Measurements from ENCODE around the gene KLHL2.

Gene KLHL2

DNA sequence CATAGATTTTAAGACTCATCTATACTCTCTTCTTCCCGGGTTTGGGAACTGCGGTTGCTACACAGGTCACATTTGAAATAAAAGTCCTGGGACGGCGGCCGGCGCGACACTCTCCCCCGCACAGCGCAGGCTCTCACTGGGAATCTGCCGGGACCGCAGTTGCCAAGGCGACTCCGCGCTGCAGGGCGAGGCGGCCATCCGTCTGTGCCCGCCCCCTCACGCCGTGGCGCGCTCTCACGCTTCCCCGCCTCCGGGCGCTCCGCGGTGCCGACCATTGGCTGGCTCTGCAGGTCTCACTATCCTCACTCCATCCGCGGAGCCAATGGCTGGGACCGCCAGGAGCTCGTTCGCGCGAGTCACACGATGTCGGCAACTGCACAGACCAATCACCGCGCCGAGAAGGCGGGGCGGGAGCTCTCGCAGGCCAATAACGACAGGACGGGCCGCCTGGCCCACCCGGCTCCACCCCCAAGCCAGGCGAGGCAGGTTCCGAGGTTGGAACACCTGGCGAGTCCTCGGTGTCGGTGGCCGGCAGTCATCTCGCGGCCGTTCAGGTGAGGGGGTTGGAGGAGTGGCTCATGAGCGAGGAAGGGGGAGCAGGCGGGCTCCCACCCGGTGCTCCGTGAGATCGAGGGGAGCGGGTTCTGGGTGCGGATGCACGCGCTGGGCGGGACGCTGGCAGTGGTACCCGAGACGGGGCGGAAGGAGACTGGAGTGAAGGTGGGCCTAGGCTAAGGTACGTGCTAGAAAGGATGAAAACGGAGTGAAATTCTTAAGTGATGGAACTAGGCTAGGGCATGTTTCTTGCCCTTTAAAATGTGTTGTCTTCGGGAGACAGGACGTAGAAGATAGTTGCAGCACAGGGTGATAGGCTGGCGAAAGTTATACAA lies 120.1 kb downstream of the KLHL2 start, which contains the start of gene MSMO1 (continued):
- TF ChIP-seq ZNF768 (tag by site-specific recombination; IDR thresholded peaks at IDR 0.05) = no peak
- TF ChIP-seq BCL6B (tag by site-specific recombination; IDR thresholded peaks at IDR 0.05) = no peak
- no peak for TF ChIP-seq ZNF785 (tag by site-specific recombination; IDR thresholded peaks at IDR 0.05)
- TF ChIP-seq ZNF555 (tag by site-specific recombination; conservative IDR thresholded peaks at IDR 0.05) = no peak
- TF ChIP-seq OSR2 (tag by site-specific recombination; IDR thresholded peaks at IDR 0.05) = no peak
- peak; percentile 51; the same call in 1 of the 2 replicates for TF ChIP-seq ZFP37 (tag by site-specific recombination; IDR thresholded peaks at IDR 0.05)
- TF ChIP-seq, protein P1, sequence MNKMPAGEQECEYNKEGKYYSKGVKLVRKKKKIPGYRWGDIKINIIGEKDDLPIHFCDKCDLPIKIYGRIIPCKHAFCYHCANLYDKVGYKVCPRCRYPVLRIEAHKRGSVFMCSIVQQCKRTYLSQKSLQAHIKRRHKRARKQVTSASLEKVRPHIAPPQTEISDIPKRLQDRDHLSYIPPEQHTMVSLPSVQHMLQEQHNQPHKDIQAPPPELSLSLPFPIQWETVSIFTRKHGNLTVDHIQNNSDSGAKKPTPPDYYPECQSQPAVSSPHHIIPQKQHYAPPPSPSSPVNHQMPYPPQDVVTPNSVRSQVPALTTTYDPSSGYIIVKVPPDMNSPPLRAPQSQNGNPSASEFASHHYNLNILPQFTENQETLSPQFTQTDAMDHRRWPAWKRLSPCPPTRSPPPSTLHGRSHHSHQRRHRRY (tag by site-specific recombination; IDR thresholded peaks at IDR 0.05) = no peak
- TF ChIP-seq GLIS2 (tag by site-specific recombination; IDR thresholded peaks at IDR 0.05) = peak; percentile 85
- TF ChIP-seq ZNF521 (tag by site-specific recombination; IDR thresholded peaks at IDR 0.05) = no peak
- TF ChIP-seq ZXDB (tag by site-specific recombination; IDR thresholded peaks at IDR 0.05) = no peak; the same call in 1 of the 2 replicates
- TF ChIP-seq ZEB2 (tag by site-specific recombination; IDR thresholded peaks at IDR 0.05) = peak; percentile 72
- TF ChIP-seq ZNF416 (tag by site-specific recombination; IDR thresholded peaks at IDR 0.05) = no peak

GRCh38 chr4:165328101-165328425 lies 120.7 kb downstream of the KLHL2 start:
- POLR2A ChIA-PET = interaction anchor here (1.0 to 1.1 kb wide), 2 partner anchors 51 to 215 kb away, joined by 3 to 8 read pairs; partner anchors contain the start of genes CPE and TMEM192
- CTCF ChIA-PET = interaction anchor here (1.2 kb wide), 1 partner anchor 51 kb away, joined by 4 read pairs; the partner anchor contains the start of gene CPE
- no peaks in the 10 kb centered on the region for H3K4me1 ChIP-seq (ENCODE audit: control insufficient read depth, insufficient read depth, low read length)
- H3K27ac ChIP-seq (ENCODE audit: extremely low read depth, low read depth, low read length) = peak overlapping the region; percentile 80; the same call in 1 of the 2 replicates
- peaks cover 8 to 13% of the 10 kb centered on the region in 2 experiments; a peak in 2 of 3 replicates for H3K36me3 ChIP-seq (ENCODE audit: control insufficient read depth in 2 of 2, insufficient read depth in 1 of 2, low read length in 2 of 2)
- no peaks in the 10 kb centered on the region for H3K9me3 ChIP-seq (ENCODE audit: control insufficient read depth, insufficient read depth, low read depth, low read length)
- peak overlapping the region; percentile 97 for H3K4me3 ChIP-seq (ENCODE audit: low read depth, low read length)
- no peak for TF ChIP-seq SP2 (tag by site-specific recombination; IDR thresholded peaks at IDR 0.05)
- TF ChIP-seq ZNF501 (tag by site-specific recombination; IDR thresholded peaks at IDR 0.05) = no peak; the same call in 1 of the 2 replicates
- no peak for TF ChIP-seq ZNF529 (tag by site-specific recombination; IDR thresholded peaks at IDR 0.05; ENCODE audit: insufficient replicate concordance)
- TF ChIP-seq ZBTB8A (tag by site-specific recombination; IDR thresholded peaks at IDR 0.05) = no peak
- TF ChIP-seq, protein P2, sequence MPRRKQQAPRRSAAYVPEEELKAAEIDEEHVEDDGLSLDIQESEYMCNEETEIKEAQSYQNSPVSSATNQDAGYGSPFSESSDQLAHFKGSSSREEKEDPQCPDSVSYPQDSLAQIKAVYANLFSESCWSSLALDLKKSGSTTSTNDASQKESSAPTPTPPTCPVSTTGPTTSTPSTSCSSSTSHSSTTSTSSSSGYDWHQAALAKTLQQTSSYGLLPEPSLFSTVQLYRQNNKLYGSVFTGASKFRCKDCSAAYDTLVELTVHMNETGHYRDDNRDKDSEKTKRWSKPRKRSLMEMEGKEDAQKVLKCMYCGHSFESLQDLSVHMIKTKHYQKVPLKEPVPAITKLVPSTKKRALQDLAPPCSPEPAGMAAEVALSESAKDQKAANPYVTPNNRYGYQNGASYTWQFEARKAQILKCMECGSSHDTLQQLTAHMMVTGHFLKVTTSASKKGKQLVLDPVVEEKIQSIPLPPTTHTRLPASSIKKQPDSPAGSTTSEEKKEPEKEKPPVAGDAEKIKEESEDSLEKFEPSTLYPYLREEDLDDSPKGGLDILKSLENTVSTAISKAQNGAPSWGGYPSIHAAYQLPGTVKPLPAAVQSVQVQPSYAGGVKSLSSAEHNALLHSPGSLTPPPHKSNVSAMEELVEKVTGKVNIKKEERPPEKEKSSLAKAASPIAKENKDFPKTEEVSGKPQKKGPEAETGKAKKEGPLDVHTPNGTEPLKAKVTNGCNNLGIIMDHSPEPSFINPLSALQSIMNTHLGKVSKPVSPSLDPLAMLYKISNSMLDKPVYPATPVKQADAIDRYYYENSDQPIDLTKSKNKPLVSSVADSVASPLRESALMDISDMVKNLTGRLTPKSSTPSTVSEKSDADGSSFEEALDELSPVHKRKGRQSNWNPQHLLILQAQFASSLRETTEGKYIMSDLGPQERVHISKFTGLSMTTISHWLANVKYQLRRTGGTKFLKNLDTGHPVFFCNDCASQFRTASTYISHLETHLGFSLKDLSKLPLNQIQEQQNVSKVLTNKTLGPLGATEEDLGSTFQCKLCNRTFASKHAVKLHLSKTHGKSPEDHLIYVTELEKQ (tag by site-specific recombination; IDR thresholded peaks at IDR 0.05; ENCODE audit: borderline replicate concordance) = no peak
- no peak for TF ChIP-seq HOXD13 (CRISPR knock-in tag; IDR thresholded peaks at IDR 0.05; ENCODE audit: borderline replicate concordance)
- TF ChIP-seq ZNF513 (tag by site-specific recombination; IDR thresholded peaks at IDR 0.05) = no peak
- no peak for TF ChIP-seq ZNF837 (tag by site-specific recombination; IDR thresholded peaks at IDR 0.05)
- TF ChIP-seq ZNF138 (tag by site-specific recombination; IDR thresholded peaks at IDR 0.05; ENCODE audit: borderline replicate concordance) = no peak
- no peak for TF ChIP-seq ZNF404 (tag by site-specific recombination; IDR thresholded peaks at IDR 0.05)
- TF ChIP-seq EGR2 (tag by site-specific recombination; IDR thresholded peaks at IDR 0.05; ENCODE audit: low read depth) = peak; percentile 23; the same call in 1 of the 2 replicates
- no peak for TF ChIP-seq INSM2 (tag by site-specific recombination; IDR thresholded peaks at IDR 0.05)
- no peak for TF ChIP-seq ZNF221 (tag by site-specific recombination; IDR thresholded peaks at IDR 0.05; ENCODE audit: borderline replicate concordance)
- TF ChIP-seq ZNF302 (tag by site-specific recombination; IDR thresholded peaks at IDR 0.05; ENCODE audit: low read depth) = no peak
- no peak for TF ChIP-seq ZNF132 (tag by site-specific recombination; IDR thresholded peaks at IDR 0.05; ENCODE audit: borderline replicate concordance)

All from HEK293 (cell line).